GM12878 (cell line): ENCODE data around the gene NCOA6. TPM values are rescaled to one million over a fixed set of nuclear protein-coding genes. Genes with fewer than 3 reads are reported as not detected.

Source experiments
- ATAC-seq: fragments of 200-7000 bp; cut with Tn5 transposase; 3 replicates; pipeline ENCODE4 v1.9.1; 2020; ENCODE audit warnings: mild to moderate bottlenecking, moderate library complexity
- BruUV-seq: library from RNA; stranded (reverse); fragments of 400-500 nt; replicated peaks from 2 replicates; lab custom pipeline; 2021; lab: Mats Ljungman, UMichigan
- CTCF ChIA-PET: fragments of 300-600 bp; sonication (Branson Sonifier 250); formaldehyde crosslinking; extraction: SDS; loops from one replicate; lab custom pipeline; 2021; ENCODE audit warnings: inconsistent platforms; lab: Yijun Ruan, JAX
- POLR2A ChIA-PET: fragments of 350-600 bp; formaldehyde crosslinking; extraction: SDS; loops from one replicate; lab custom pipeline; 2021; ENCODE audit warnings: inconsistent platforms; lab: Charles Lee
- RAD21 ChIA-PET: fragments of 300-600 bp; sonication (Branson Sonifier 250); formaldehyde crosslinking; loops from one replicate; lab custom pipeline; 2023; ENCODE audit warnings: antibody characterized with exemption; ENCODE audit not compliant: unreplicated experiment; lab: Charles Lee
- SMC1A ChIA-PET: fragments of 300-600 bp; sonication (Branson Sonifier 250); formaldehyde crosslinking; loops from one replicate; lab custom pipeline; 2023; ENCODE audit not compliant: unreplicated experiment, uncharacterized antibody; lab: Charles Lee
- DNase-seq: peaks from one replicate; pipeline ENCODE4 v3.0.0-alpha.2; 2011; ENCODE audit warnings: low read depth, low spot score
- FAIRE-seq: peaks from 3 replicates; lab custom pipeline; 2011; peaks lifted over from hg19 to GRCh38; lab: Jason Lieb, UNC
- H2AFZ ChIP-seq: 2 replicates; pipeline ENCODE4 v1.6.0; 2011; ENCODE audit warnings: low read depth, low read length, control low read depth; ENCODE audit not compliant: control insufficient read depth
- H3K27ac ChIP-seq: 2 replicates; pipeline ENCODE4 v1.5.1; 2011; ENCODE audit warnings: control low read depth; ENCODE audit not compliant: control insufficient read depth, insufficient read depth
- H3K27me3 ChIP-seq, 2 experiments: replicated peaks in 1 of 2; 2 replicates each; pipeline versions ENCODE4 v1.6.0 to v1.6.1; 2011; ENCODE audit warnings: low read length in 1 of 2; ENCODE audit not compliant: control insufficient read depth in 2 of 2, insufficient read depth in 2 of 2
- H3K36me3 ChIP-seq, 2 experiments: 2 replicates each; pipeline ENCODE4 v1.5.1; 2011; ENCODE audit warnings: low read length in 1 of 2; ENCODE audit not compliant: control insufficient read depth in 2 of 2, insufficient read depth in 2 of 2
- H3K4me1 ChIP-seq: 2 replicates; pipeline ENCODE4 v1.6.1; 2011; ENCODE audit warnings: mild to moderate bottlenecking, low read length, moderate library complexity, mixed read lengths; ENCODE audit not compliant: control insufficient read depth, insufficient read depth
- H3K4me2 ChIP-seq: 2 replicates; pipeline ENCODE4 v1.6.0; 2011; ENCODE audit warnings: control low read depth; ENCODE audit not compliant: control insufficient read depth, insufficient read depth
- H3K4me3 ChIP-seq: fragments of 200-600 bp; sonication (generic); 2 replicates; pipeline ENCODE4 v1.5.1; 2016
- H3K79me2 ChIP-seq: 2 replicates; pipeline ENCODE4 v1.6.0; 2011; ENCODE audit warnings: low read length; ENCODE audit not compliant: control insufficient read depth, insufficient read depth
- H3K9ac ChIP-seq: 2 replicates; pipeline ENCODE4 v1.8.0; 2011; ENCODE audit warnings: low read length, control low read depth, mixed read lengths; ENCODE audit not compliant: control insufficient read depth, insufficient read depth
- H3K9me3 ChIP-seq: replicated peaks from 3 replicates; pipeline ENCODE4 v1.5.1; 2011; ENCODE audit warnings: mild to moderate bottlenecking, low read length; ENCODE audit not compliant: control insufficient read depth, insufficient read depth
- H4K20me1 ChIP-seq: 2 replicates; pipeline ENCODE4 v1.6.0; 2011; ENCODE audit not compliant: control insufficient read depth, insufficient read depth
- BCL11A ChIP-seq: IDR thresholded peaks from 2 replicates; pipeline ENCODE4 v1.6.1; 2011; ENCODE audit warnings: low read depth, low read length
- BHLHE40 ChIP-seq, 2 experiments: fragments of 450-650 bp in 1 of 2; IDR thresholded peaks; 2 replicates each; pipeline ENCODE4 v1.6.1; 2011 to 2017; ENCODE audit warnings: low read depth in 2 of 2, borderline replicate concordance in 1 of 2, improper control_type of control experiment in 1 of 2, low read length in 1 of 2, mild to moderate bottlenecking in 1 of 2
- CHD2 ChIP-seq: IDR thresholded peaks from 2 replicates; pipeline ENCODE4 v1.6.1; 2011; ENCODE audit warnings: low read depth, low read length, improper control_type of control experiment, borderline replicate concordance
- CHD4 ChIP-seq: fragments of 200-600 bp; sonication (generic); IDR thresholded peaks from 2 replicates; pipeline ENCODE4 v1.6.1; 2016; ENCODE audit warnings: mild to moderate bottlenecking
- EED ChIP-seq: sonication (generic); IDR thresholded peaks from 2 replicates; pipeline ENCODE4 v1.6.1; 2016; ENCODE audit warnings: antibody characterized with exemption, low read depth
- WGBS: methylation state at CpG from one replicate; pipeline ENCODE4 v1.1.6; 2016; ENCODE audit warnings: low lambda C conversion rate; ENCODE audit not compliant: insufficient replicate concordance, insufficient coverage; ENCODE audit errors: missing lambda C conversion rate; 5-methylcytosine and 5-hydroxymethylcytosine counted together
- in situ Hi-C: fragments of 300-500 bp; cut with MboI; formaldehyde crosslinking; loops from 9 replicates; pipeline ENCODE4 v1.14.3; 2018; ENCODE audit warnings: mixed read lengths
- intact Hi-C: fragments of 100-400 bp; cut with micrococcal nuclease; formaldehyde crosslinking; loops from one replicate; pipeline ENCODE4 v1.14.2; 2022; ENCODE audit not compliant: unreplicated experiment
- polyA plus RNA-seq, 11 experiments: library from polyadenylated mRNA; depleted of rRNA in 4 of 11; unstranded in 6 of 11; stranded (reverse) in 5 of 11; fragments of >200 nt; fragmentation: Nextera tagmentation in 4 of 11; fragmentation: Illumina TruSeq in 1 of 11; extraction: Ambion mirVana in 4 of 11; extraction: Trizol in 1 of 11; gene quantifications; 1 replicate in 1 of 11; 2 replicates in 10 of 11; pipeline versions ENCODE4 v1.2.1 to v1.2.3, GENCODE V29; 2011 to 2016; ENCODE audit warnings: inconsistent platforms in 2 of 11, missing spikeins in 2 of 11, low read depth in 1 of 11
- total RNA-seq, 4 experiments: library from RNA; depleted of rRNA in 3 of 4; stranded (reverse); fragments of >200 nt in 3 of 4; fragmentation: Illumina TruSeq in 1 of 4; extraction: Trizol in 1 of 4; gene quantifications; 2 replicates each; pipeline versions ENCODE4 v1.2.1 to v1.2.3, GENCODE V29; 2013 to 2021
- TF ChIP-seq, protein P1 (sequence below): fragments of 450-650 bp; formaldehyde crosslinking; IDR thresholded peaks from 2 replicates; pipeline ENCODE4 v1.5.0; 2022; ENCODE audit warnings: mild to moderate bottlenecking, missing genetic modification characterization

The NCOA6 gene
- total and polyA plus RNA-seq, 10 of the 15 experiments (the other 5 are each of a cell fraction or from before 2014, with no cell fraction given), result 6.1 to 20.6 (median 12.6) TPM

DNA sequence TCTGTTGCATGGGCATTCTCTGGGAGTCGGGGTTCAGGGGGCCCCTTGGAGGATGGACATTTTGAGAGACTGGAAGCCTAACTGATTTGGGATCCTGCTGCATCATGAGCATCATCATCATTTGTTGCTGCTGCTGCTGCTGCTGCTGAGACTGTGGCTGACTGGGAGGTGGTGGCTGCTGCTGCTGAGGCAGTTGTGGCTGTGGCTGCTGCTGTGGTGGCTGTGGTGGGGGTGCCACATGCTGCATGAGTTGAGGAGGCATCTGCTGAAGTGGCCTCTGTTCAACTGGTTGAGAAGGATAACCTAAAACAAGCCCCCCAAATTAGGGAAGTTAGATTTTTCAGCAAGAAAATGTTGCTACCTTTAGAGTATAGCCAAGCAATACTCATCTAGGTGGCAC lies 82.4 kb downstream of the NCOA6 start (continued):
- TF ChIP-seq, protein P1, sequence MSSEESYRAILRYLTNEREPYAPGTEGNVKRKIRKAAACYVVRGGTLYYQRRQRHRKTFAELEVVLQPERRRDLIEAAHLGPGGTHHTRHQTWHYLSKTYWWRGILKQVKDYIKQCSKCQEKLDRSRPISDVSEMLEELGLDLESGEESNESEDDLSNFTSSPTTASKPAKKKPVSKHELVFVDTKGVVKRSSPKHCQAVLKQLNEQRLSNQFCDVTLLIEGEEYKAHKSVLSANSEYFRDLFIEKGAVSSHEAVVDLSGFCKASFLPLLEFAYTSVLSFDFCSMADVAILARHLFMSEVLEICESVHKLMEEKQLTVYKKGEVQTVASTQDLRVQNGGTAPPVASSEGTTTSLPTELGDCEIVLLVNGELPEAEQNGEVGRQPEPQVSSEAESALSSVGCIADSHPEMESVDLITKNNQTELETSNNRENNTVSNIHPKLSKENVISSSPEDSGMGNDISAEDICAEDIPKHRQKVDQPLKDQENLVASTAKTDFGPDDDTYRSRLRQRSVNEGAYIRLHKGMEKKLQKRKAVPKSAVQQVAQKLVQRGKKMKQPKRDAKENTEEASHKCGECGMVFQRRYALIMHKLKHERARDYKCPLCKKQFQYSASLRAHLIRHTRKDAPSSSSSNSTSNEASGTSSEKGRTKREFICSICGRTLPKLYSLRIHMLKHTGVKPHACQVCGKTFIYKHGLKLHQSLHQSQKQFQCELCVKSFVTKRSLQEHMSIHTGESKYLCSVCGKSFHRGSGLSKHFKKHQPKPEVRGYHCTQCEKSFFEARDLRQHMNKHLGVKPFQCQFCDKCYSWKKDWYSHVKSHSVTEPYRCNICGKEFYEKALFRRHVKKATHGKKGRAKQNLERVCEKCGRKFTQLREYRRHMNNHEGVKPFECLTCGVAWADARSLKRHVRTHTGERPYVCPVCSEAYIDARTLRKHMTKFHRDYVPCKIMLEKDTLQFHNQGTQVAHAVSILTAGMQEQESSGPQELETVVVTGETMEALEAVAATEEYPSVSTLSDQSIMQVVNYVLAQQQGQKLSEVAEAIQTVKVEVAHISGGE, result no peak

DNA sequence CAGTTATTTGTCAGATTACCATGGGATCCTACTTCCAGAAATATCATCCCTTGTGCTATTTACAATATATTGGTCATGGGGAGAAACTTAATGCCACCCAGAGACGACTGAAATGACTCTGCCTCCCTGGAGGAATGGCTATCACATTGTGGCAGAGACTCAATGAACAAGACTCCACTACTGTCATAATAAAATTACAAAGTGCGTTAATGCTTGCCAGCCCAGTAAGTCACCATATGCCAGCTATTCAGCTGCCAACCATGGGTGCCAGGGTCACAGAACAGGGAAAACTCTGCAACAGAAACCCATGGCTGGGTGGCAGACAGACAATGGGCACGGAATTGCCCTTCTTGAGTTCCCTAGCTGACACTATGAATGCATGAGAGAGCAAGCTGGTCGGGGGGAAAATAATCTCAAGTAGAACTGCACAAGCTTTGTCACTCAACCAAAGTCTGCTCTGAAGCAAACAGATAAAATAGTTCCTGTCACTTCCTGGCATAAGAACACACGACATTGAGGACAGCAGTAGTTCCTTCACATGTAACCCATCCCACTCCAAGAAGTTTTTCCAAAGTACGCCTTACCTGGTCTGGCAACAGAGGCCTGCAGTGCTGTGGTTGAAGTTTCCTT lies 89.2 kb downstream of the NCOA6 start:
- ChIA-PET CTCF (no interaction called here), RAD21 (no interaction called here), SMC1A (no interaction called here), POLR2A (no interaction called here)
- 89% methylated on average over 6 of the region's 6 CpGs for WGBS
- DNase-seq (no peak), FAIRE-seq (no peak), ATAC-seq (no peak)
- intact Hi-C loops, result no loop called here
- BruUV-seq, result no TSS peak
- no peaks in the 10 kb centered on the region for H3K4me1 ChIP-seq
- H3K4me2 ChIP-seq, result no peak overlapping the region
- no peaks in the 10 kb centered on the region for H3K79me2 ChIP-seq
- TF ChIP-seq BHLHE40 (IDR thresholded peaks at IDR 0.05; ENCODE audit: borderline replicate concordance in 1 of 2, low read depth in 2 of 2, low read length in 1 of 2) (no peak), BCL11A (no peak), EED (no peak), CHD4 (no peak), CHD2 (no peak)
- no peak overlapping the region for H3K9ac ChIP-seq
- H4K20me1 ChIP-seq, result no peaks in the 10 kb centered on the region
- H3K9me3 ChIP-seq, result no peaks in the 10 kb centered on the region
- H3K27me3 ChIP-seq, result no peaks in the 10 kb centered on the region
- H3K36me3 ChIP-seq, result peaks cover 0 to 9% of the 10 kb centered on the region in 2 experiments; a peak in 3 of 4 replicates
- no peak overlapping the region for H3K4me3 ChIP-seq
- no peak overlapping the region for H3K27ac ChIP-seq
- H2AFZ ChIP-seq, result no peak overlapping the region
- in situ Hi-C loops, result no loop called here
